HL-60 (cell line): Measurements from ENCODE around the gene TTC21A.

Source experiments
- CTCF ChIP-seq: IDR thresholded peaks from one replicate; pipeline ENCODE4 v1.5.1; 2011; ENCODE audit warnings: low read length, control low read depth, inconsistent platforms; ENCODE audit not compliant: insufficient read depth
- POLR2AphosphoS5 ChIP-seq: IDR thresholded peaks from 2 replicates; pipeline ENCODE4 v1.6.1; 2012; ENCODE audit warnings: low read depth
- REST ChIP-seq: IDR thresholded peaks from 2 replicates; pipeline ENCODE4 v1.6.1; 2012; ENCODE audit warnings: low read depth; ENCODE audit not compliant: insufficient replicate concordance

DNA sequence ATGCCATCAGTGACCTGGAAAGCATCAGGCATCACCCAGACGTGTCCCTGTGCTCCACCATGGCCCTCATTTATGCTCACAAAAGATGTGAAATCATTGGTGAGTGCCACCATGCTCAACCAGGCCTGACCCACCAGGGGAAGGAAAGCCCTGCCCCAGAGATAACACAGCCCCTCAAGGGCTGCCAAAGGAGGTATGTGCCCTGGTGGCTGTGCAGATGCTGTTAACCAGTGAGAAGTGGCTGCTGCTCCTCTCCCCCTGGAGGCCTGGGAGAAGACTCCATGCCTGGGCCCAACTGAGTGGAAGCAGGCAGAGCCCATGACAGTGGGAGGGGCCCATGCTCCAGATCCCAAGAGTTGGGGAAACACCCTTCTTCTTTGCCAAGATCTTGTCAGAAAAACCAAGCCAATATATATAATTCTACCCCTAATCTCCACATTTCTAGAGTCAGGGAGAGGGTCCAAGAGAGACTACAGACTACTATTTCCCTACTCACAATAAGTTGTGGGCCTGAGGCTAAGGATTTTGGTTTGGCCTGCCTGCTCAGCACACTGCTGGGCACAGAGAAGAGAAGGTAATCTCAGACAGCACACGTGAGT is 2.7 kb downstream of the TTC21A start:
- TF ChIP-seq CTCF (no peak), POLR2AphosphoS5 (no peak), REST (no peak)
